Activated CD4-positive, alpha-beta T cell treated with anti-CD3 and anti-CD28 coated beads, Interleukin-2, amount 50 U/mL, for 24 hours (primary cell): ENCODE measurements around the gene GPC5.
"Not testable (repeated sequence)": the region's sequence is repeated elsewhere in the genome, so short reads cannot be mapped to it uniquely, and the experiment has no call there.

Experiments used
- DNase-seq, 2 donors: peaks; one replicate each; pipeline ENCODE4 v3.0.0-alpha.2; 2020; ENCODE audit warnings: low read depth in 1 of 2, low spot score in 1 of 2

GPC5 gene

GRCh38 chr13:92433386-92433785 is 1035.0 kb downstream of the GPC5 start:
- DNase-seq: no peak

- DNase-seq: no peak
Observed at GRCh38 chr13:92433963-92434362, 1035.5 kb downstream of the GPC5 start.

GRCh38 chr13:92436924-92437323 is 1038.5 kb downstream of the GPC5 start:
- no peak for DNase-seq

GRCh38 chr13:92444244-92444643 is 1045.8 kb downstream of the GPC5 start:
- no peak for DNase-seq

- no peak for DNase-seq
Observed at GRCh38 chr13:92451060-92451459, 1052.6 kb downstream of the GPC5 start.

GRCh38 chr13:92452840-92453239 is 1054.4 kb downstream of the GPC5 start:
- DNase-seq: no peak

- no peak for DNase-seq
Observed at GRCh38 chr13:92459306-92459705, 1060.9 kb downstream of the GPC5 start.

- DNase-seq: no peak
Observed at GRCh38 chr13:92460479-92460878, 1062.1 kb downstream of the GPC5 start.

GRCh38 chr13:92461402-92461801 is 1063.0 kb downstream of the GPC5 start:
- no peak for DNase-seq

- no peak for DNase-seq
Observed at GRCh38 chr13:92461831-92462230, 1063.4 kb downstream of the GPC5 start.

- DNase-seq: no peak
Observed at GRCh38 chr13:92463134-92463533, 1064.7 kb downstream of the GPC5 start.

GRCh38 chr13:92473765-92474475 is 1075.5 kb downstream of the GPC5 start:
- no peak for DNase-seq

GRCh38 chr13:92480387-92480786 is 1082.0 kb downstream of the GPC5 start:
- DNase-seq: no peak

- DNase-seq: not testable (repeated sequence)
Observed at GRCh38 chr13:92482790-92483189, 1084.4 kb downstream of the GPC5 start.

GRCh38 chr13:92483894-92484293 is 1085.5 kb downstream of the GPC5 start:
- no peak for DNase-seq

- DNase-seq: no peak
Observed at GRCh38 chr13:92487238-92487637, 1088.8 kb downstream of the GPC5 start.

- DNase-seq: no peak
Observed at GRCh38 chr13:92488249-92488852, 1089.9 kb downstream of the GPC5 start.

GRCh38 chr13:92491839-92492238 is 1093.4 kb downstream of the GPC5 start:
- no peak for DNase-seq

GRCh38 chr13:92494915-92495314 is 1096.5 kb downstream of the GPC5 start:
- no peak for DNase-seq

- DNase-seq: no peak
Observed at GRCh38 chr13:92500192-92500591, 1101.8 kb downstream of the GPC5 start.

- no peak for DNase-seq
Observed at GRCh38 chr13:92510416-92510815, 1112.0 kb downstream of the GPC5 start.

- no peak for DNase-seq
Observed at GRCh38 chr13:92512852-92513251, 1114.4 kb downstream of the GPC5 start.

GRCh38 chr13:92513672-92514071 is 1115.3 kb downstream of the GPC5 start:
- no peak for DNase-seq
